ENCODE results near the gene ST8SIA6.

- TF ChIP-seq, protein P1, sequence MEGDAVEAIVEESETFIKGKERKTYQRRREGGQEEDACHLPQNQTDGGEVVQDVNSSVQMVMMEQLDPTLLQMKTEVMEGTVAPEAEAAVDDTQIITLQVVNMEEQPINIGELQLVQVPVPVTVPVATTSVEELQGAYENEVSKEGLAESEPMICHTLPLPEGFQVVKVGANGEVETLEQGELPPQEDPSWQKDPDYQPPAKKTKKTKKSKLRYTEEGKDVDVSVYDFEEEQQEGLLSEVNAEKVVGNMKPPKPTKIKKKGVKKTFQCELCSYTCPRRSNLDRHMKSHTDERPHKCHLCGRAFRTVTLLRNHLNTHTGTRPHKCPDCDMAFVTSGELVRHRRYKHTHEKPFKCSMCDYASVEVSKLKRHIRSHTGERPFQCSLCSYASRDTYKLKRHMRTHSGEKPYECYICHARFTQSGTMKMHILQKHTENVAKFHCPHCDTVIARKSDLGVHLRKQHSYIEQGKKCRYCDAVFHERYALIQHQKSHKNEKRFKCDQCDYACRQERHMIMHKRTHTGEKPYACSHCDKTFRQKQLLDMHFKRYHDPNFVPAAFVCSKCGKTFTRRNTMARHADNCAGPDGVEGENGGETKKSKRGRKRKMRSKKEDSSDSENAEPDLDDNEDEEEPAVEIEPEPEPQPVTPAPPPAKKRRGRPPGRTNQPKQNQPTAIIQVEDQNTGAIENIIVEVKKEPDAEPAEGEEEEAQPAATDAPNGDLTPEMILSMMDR (IDR thresholded peaks at IDR 0.05; ENCODE audit: low read depth, low read length): no peak
- TF ChIP-seq EZH2phosphoT487 (IDR thresholded peaks at IDR 0.05; ENCODE audit: low read depth): no peak
Observed at GRCh38 chr10:17365402-17365801, 89.0 kb downstream of the ST8SIA6 start.
